GM12864 (cell line): Measurements from ENCODE around the gene DNAL1.

Source experiments
- DNase-seq: peaks from one replicate; pipeline ENCODE4 v3.0.0-alpha.2; 2011; ENCODE audit warnings: low read depth
- H3K4me3 ChIP-seq: 2 replicates; pipeline ENCODE4 v1.5.1; 2011; ENCODE audit warnings: mild to moderate bottlenecking, low read depth, low read length, control low read depth
- CTCF ChIP-seq: IDR thresholded peaks from 2 replicates; pipeline ENCODE4 v1.5.1; 2011; ENCODE audit warnings: low read depth, mild to moderate bottlenecking, moderate library complexity, low read length, control low read depth, inconsistent platforms; ENCODE audit errors: missing control alignments

DNAL1 gene

GRCh38 chr14:73747379-73748211, 102.8 kb downstream of the DNAL1 start:
- no peak for TF ChIP-seq CTCF
- no peak overlapping the region for H3K4me3 ChIP-seq

GRCh38 chr14:73748858-73749357, 104.1 kb downstream of the DNAL1 start:
- DNase-seq = no peak
- no peak overlapping the region for H3K4me3 ChIP-seq
- TF ChIP-seq CTCF = no peak

More at GRCh38 chr14:73747379-73748211, 102.8 kb downstream of the DNAL1 start:
- DNase-seq = no peak

DNA sequence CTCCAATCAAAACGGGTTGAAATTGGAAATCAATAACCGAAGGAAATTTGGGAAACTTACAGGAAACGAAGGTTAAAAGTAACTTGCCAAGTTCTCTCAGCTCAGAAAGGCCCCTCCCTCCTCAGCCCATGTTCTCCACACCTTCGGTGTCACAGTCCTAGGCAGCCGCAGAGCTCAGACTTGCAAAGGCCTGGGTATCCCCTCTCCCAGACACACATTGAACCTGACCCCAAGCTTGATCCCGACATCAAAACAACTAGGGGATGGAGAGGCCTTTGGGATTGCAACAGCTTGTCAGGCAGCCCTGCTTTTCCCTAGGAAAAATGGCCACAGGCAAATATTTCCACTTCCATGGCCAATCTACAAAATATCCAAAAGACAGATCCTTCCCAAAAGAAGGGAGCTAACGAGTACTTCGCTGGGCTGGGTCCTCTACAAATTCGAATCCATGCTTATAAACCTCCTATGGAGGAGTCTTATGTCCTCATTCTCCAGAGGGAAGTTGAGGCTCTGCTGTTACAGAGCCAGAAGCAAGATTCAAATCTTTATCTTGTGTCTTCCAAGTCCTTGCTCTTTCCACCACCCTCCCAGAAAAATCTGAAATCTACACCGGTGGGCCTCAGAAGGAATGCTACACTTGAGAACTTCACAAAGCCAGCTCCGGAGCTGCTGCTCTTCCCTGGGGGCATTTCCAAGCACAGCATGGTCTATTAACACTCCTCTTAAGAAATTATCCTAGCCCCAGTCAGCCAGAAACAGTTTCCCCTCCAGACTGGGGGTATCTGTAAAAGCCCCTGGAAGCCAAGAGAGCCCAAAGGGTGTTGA, 105.1 kb downstream of the DNAL1 start:
- H3K4me3 ChIP-seq = no peak overlapping the region
- no peak for TF ChIP-seq CTCF
- DNase-seq = no peak

GRCh38 chr14:73750531-73750901, 105.7 kb downstream of the DNAL1 start:
- no peak overlapping the region for H3K4me3 ChIP-seq
- no peak for DNase-seq

GRCh38 chr14:73751157-73751691, 106.4 kb downstream of the DNAL1 start:
- no peak overlapping the region for H3K4me3 ChIP-seq
- no peak for TF ChIP-seq CTCF
- no peak for DNase-seq

More at GRCh38 chr14:73750531-73750901, 105.7 kb downstream of the DNAL1 start:
- TF ChIP-seq CTCF = no peak

DNA sequence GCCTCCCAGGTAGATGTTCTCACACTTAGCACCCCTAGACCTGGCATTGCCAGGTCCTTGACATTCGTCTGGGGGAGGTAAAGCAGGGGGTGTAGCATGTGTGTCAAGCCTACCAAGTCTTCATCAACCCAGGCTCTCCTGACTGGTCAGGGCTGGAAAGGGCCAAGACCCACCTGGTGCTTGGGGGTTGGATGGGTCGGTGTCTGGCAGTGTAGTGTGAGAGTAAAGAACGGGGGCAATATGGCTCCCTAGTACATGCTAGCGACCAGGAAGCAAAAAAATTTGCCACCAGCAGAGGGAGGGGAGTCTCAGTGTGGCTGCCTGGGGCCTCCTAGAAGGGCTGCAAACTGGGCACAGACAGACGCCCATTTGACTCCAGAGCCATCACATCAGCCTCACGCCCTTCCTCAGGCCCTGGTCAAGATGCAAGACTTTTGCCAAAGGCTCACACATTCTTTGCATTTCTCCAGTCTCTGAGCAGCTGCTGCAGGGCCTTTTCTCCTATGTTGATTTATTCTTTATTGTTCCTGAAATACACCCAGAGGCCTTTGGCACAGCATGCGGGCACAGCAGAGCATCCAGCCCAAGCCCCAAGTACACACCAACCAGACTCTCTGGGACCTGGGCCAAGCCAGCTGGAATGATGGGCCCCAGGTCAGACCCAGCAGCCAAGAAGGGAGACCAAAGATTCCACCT, 107.7 kb downstream of the DNAL1 start:
- H3K4me3 ChIP-seq = no peak overlapping the region; the same call in 1 of the 2 replicates
- no peak for DNase-seq
- TF ChIP-seq CTCF = peak; percentile 47
